Activated CD4-positive, alpha-beta T cell treated with anti-CD3 and anti-CD28 coated beads for 48 hours (primary cell): ENCODE data around the gene GXYLT1.
"Not testable (repeated sequence)": the region's sequence is repeated elsewhere in the genome, so short reads cannot be mapped to it uniquely, and the experiment has no call there.

Experiments used
- DNase-seq: peaks from one replicate; pipeline ENCODE4 v3.0.0-alpha.2; 2020

GXYLT1 gene

GRCh38 chr12:42143452-42144157 is 1.1 kb downstream of the GXYLT1 start:
- DNase-seq, result no peak

GRCh38 chr12:42141981-42142606 is 2.6 kb downstream of the GXYLT1 start:
- no peak for DNase-seq

- no peak for DNase-seq
These were observed 3.8 kb downstream of the GXYLT1 start for GRCh38 chr12:42140901-42141300.

GRCh38 chr12:42135259-42135814 is 9.3 kb downstream of the GXYLT1 start:
- DNase-seq, result no peak

GRCh38 chr12:42130672-42131402 is 13.8 kb downstream of the GXYLT1 start:
- no peak for DNase-seq

- no peak for DNase-seq
These were observed 15.0 kb downstream of the GXYLT1 start for GRCh38 chr12:42129595-42130204.

- DNase-seq, result no peak
These were observed 15.8 kb downstream of the GXYLT1 start for GRCh38 chr12:42128888-42129287.

GRCh38 chr12:42128327-42128726 is 16.3 kb downstream of the GXYLT1 start:
- no peak for DNase-seq

- no peak for DNase-seq
These were observed 17.7 kb downstream of the GXYLT1 start for GRCh38 chr12:42126963-42127362.

- DNase-seq, result no peak
These were observed 19.3 kb downstream of the GXYLT1 start for GRCh38 chr12:42125388-42125767.

- no peak for DNase-seq
These were observed 19.8 kb downstream of the GXYLT1 start for GRCh38 chr12:42124764-42125387.

GRCh38 chr12:42119085-42119633 is 25.5 kb downstream of the GXYLT1 start:
- DNase-seq, result no peak

GRCh38 chr12:42118136-42118879 is 26.4 kb downstream of the GXYLT1 start:
- DNase-seq, result no peak

- DNase-seq, result no peak
These were observed 35.6 kb downstream of the GXYLT1 start for GRCh38 chr12:42109031-42109430.

GRCh38 chr12:42106791-42107190 is 37.9 kb downstream of the GXYLT1 start:
- DNase-seq, result not testable (repeated sequence)

GRCh38 chr12:42104784-42105183 is 39.9 kb downstream of the GXYLT1 start:
- DNase-seq, result no peak

- no peak for DNase-seq
These were observed 40.6 kb downstream of the GXYLT1 start for GRCh38 chr12:42104087-42104486.

- no peak for DNase-seq
These were observed 41.5 kb downstream of the GXYLT1 start for GRCh38 chr12:42103155-42103554.

- no peak for DNase-seq
These were observed 42.0 kb downstream of the GXYLT1 start for GRCh38 chr12:42102720-42103119.

GRCh38 chr12:42099433-42099832 is 45.2 kb downstream of the GXYLT1 start:
- no peak for DNase-seq

GRCh38 chr12:42097971-42098370 is 46.7 kb downstream of the GXYLT1 start:
- DNase-seq, result no peak

- DNase-seq, result peak; percentile 11
These were observed 50.4 kb downstream of the GXYLT1 start for GRCh38 chr12:42094277-42094676.
